Nephron (organoid): Measurements from ENCODE around the gene DOCK11.

ENCODE experiments used
- H3K27ac Mint-ChIP-seq, 3 experiments: 2 replicates each; pipeline ENCODE4 v1.8.0; 2020; ENCODE audit warnings: mixed read lengths in 3 of 3, mild to moderate bottlenecking in 2 of 3, moderate library complexity in 1 of 3
- H3K27me3 Mint-ChIP-seq: 2 replicates; pipeline ENCODE4 v1.8.0; 2021; ENCODE audit warnings: low read depth, mild to moderate bottlenecking, moderate library complexity, mixed read lengths
- H3K36me3 Mint-ChIP-seq: 2 replicates; pipeline ENCODE4 v1.8.0; 2020; ENCODE audit warnings: low read depth, mixed read lengths
- H3K4me1 Mint-ChIP-seq: 2 replicates; pipeline ENCODE4 v1.8.0; 2020; ENCODE audit warnings: mixed read lengths
- H3K4me3 Mint-ChIP-seq, 3 experiments: 2 replicates each; pipeline ENCODE4 v1.8.0; 2020; ENCODE audit warnings: mild to moderate bottlenecking in 3 of 3, mixed read lengths in 3 of 3, moderate library complexity in 2 of 3
- H3K9me3 Mint-ChIP-seq: 2 replicates; pipeline ENCODE4 v1.8.0; 2020; ENCODE audit warnings: mixed read lengths
- CTCF ChIP-seq, 3 experiments: fragments of 200-600 bp; sonication (generic); IDR thresholded peaks; one replicate each; pipeline ENCODE4 v1.5.0; 2021; ENCODE audit warnings: antibody characterized with exemption in 3 of 3; ENCODE audit not compliant: unreplicated experiment in 3 of 3

Gene DOCK11

GRCh38 chrX:118562582-118563164, 67.1 kb downstream of the DOCK11 start:
- peaks cover 13% of the 10 kb centered on the region for H3K36me3 Mint-ChIP-seq
- peak overlapping the region in 1 of 3 experiments; percentile 12 for H3K27ac Mint-ChIP-seq
- no peaks in the 10 kb centered on the region for H3K27me3 Mint-ChIP-seq
- H3K4me3 Mint-ChIP-seq, result no peak overlapping the region
- no peaks in the 10 kb centered on the region for H3K9me3 Mint-ChIP-seq
- H3K4me1 Mint-ChIP-seq, result peaks cover 48% of the 10 kb centered on the region
- no peak for TF ChIP-seq CTCF (IDR thresholded peaks at IDR 0.05; ENCODE audit: unreplicated experiment in 3 of 3)

GRCh38 chrX:118564498-118564897, 68.9 kb downstream of the DOCK11 start:
- Mint-ChIP-seq H3K27ac (peak overlapping the region in 2 of 3 experiments; percentile 79 to 86), H3K4me1 (peaks cover 39% of the 10 kb centered on the region), H3K4me3 (no peak overlapping the region), H3K36me3 (peaks cover 18% of the 10 kb centered on the region), H3K27me3 (no peaks in the 10 kb centered on the region), H3K9me3 (no peaks in the 10 kb centered on the region)
- TF ChIP-seq CTCF (IDR thresholded peaks at IDR 0.05; ENCODE audit: unreplicated experiment in 3 of 3), result no peak

- Mint-ChIP-seq H3K27ac (peak overlapping the region; percentile 49 to 72 (median 64)), H3K4me3 (no peak overlapping the region), H3K4me1 (peaks cover 35% of the 10 kb centered on the region), H3K27me3 (no peaks in the 10 kb centered on the region), H3K9me3 (no peaks in the 10 kb centered on the region), H3K36me3 (peaks cover 18% of the 10 kb centered on the region)
- TF ChIP-seq CTCF (IDR thresholded peaks at IDR 0.05; ENCODE audit: unreplicated experiment in 3 of 3), result no peak
These were observed 70.2 kb downstream of the DOCK11 start for GRCh38 chrX:118565853-118566252.

GRCh38 chrX:118566359-118566758, 70.7 kb downstream of the DOCK11 start:
- Mint-ChIP-seq H3K9me3 (peaks cover 3% of the 10 kb centered on the region), H3K27me3 (no peaks in the 10 kb centered on the region), H3K4me3 (no peak overlapping the region), H3K27ac (peak overlapping the region; percentile 49 to 72 (median 64)), H3K4me1 (peaks cover 34% of the 10 kb centered on the region), H3K36me3 (peaks cover 19% of the 10 kb centered on the region)
- TF ChIP-seq CTCF (IDR thresholded peaks at IDR 0.05; ENCODE audit: unreplicated experiment in 3 of 3), result no peak

DNA sequence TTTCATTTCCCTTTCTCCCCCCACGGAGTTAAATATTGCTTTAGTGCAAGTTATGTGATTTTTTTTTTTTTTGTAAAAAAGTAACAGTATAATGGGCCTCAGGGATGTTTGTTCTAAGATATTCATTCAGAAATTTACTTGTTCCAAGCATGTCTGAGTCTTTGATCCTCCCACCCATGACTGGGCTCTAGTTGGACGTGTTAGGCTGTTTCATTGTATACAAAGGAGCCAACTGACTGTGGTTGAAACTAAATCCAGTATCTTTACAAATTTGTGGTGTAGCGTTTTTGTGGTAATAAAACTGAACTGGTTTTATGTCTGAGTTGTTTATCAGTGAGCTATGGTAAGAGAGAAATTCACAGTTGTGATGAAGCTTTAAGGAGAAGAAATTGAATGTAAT, 74.1 kb downstream of the DOCK11 start:
- Mint-ChIP-seq H3K27me3 (no peaks in the 10 kb centered on the region), H3K4me3 (no peak overlapping the region), H3K27ac (peak overlapping the region in 2 of 3 experiments; percentile 30 to 48), H3K9me3 (peaks cover 6% of the 10 kb centered on the region), H3K36me3 (peaks cover 31% of the 10 kb centered on the region), H3K4me1 (peaks cover 20% of the 10 kb centered on the region)
- no peak for TF ChIP-seq CTCF (IDR thresholded peaks at IDR 0.05; ENCODE audit: unreplicated experiment in 3 of 3)

DNA sequence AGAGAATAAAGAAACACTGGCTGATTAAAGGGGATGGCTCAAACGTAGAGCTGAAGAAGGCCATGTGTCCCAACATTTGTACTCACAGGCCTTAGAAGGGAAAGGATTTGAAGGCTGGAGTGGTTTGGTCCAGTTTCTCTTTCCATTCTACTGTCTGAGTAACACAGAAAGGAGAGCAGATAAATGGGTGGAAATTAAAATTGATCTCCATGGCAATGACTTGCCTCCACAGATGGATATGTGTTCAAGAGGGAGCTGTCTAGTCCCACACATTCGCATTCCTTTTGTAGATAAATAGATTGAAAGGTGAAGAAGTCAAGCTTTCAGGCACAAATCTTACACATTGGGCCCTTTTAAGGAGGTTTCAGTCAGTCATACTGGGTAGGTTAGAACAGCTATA, 74.6 kb downstream of the DOCK11 start:
- Mint-ChIP-seq H3K4me1 (peaks cover 20% of the 10 kb centered on the region), H3K9me3 (peaks cover 6% of the 10 kb centered on the region)

More for the DNA sequence above, 74.6 kb downstream of the DOCK11 start:
- no peak for TF ChIP-seq CTCF (IDR thresholded peaks at IDR 0.05; ENCODE audit: unreplicated experiment in 3 of 3)
- Mint-ChIP-seq H3K36me3 (peaks cover 31% of the 10 kb centered on the region), H3K4me3 (no peak overlapping the region), H3K27ac (peak overlapping the region in 2 of 3 experiments; percentile 30 to 48), H3K27me3 (no peaks in the 10 kb centered on the region)
